ENCODE data around the gene PPFIBP2. TPM values are rescaled to one million over a fixed set of nuclear protein-coding genes. Genes with fewer than 3 reads are reported as not detected.

PPFIBP2 gene
- total RNA-seq, 1 donor from 2014 or later, result 24.1 TPM

DNA sequence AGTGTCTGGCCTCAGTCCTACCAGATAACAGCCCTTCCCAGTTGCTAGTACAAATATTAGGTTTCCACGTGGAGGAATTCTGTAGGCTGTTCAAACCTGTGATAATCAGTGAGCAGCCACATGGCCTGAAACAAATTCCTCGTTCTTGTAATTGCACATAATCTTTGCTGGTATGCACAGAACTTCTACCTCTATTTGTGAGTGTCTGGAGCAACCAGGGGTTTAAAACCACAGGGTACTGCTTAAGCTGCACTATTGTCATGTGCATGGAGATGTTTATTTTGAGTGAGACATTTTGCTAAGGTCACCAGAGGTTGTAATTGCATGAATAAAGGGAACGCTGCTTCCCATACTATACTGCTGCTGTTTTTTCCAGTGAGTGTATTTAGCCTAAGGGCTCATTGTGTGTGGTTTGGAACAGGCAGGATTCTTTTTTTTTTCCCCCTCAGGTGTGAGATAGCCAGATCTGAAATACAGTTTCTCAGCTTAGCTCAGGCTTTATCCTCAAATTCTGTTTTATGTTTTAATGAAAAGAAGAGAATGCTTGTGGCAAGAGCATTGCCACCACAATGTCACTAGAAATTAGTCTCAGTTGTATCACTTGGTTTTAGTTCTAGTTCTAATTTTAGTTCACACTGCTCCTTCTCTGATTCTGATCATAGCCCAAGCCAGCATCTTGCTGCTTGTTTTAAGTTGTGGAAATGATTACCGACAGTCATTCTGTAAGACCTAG, 99.0 kb downstream of the PPFIBP2 start:
- H3K4me3 ChIP-seq, result no peak overlapping the region
- TF ChIP-seq CTCF (IDR thresholded peaks at IDR 0.05), result no peak
- H3K36me3 ChIP-seq, result peaks cover 8% of the 10 kb centered on the region
- no peak overlapping the region for H3K27ac ChIP-seq
- H3K27me3 ChIP-seq (ENCODE audit: low read depth), result no peaks in the 10 kb centered on the region
- H3K4me1 ChIP-seq, result peaks cover 11% of the 10 kb centered on the region
- ATAC-seq (peak; percentile 59 to 89), DNase-seq (no peak)
- intact Hi-C loops (cut with DNase I), result no loop called here
- no peaks in the 10 kb centered on the region for H3K9me3 ChIP-seq

DNA sequence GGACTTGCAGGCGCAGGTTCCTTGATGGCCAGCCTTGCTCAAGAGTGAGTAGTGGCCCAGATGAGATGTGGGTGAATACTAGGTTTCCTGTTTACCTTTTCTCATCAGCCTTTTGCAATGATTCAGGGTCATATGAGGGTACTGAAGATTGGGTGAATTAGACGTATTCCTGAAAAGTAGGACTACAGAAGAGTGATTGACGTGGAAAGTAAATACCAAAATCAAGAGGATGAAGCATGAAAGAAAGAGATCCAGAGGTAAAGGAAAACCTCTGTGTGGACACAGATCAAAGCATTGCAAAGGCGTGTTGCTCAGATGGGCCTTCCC, 99.6 kb downstream of the PPFIBP2 start:
- H3K27me3 ChIP-seq (ENCODE audit: low read depth), result no peaks in the 10 kb centered on the region
- intact Hi-C loops (cut with DNase I), result no loop called here
- H3K36me3 ChIP-seq, result peaks cover 8% of the 10 kb centered on the region
- H3K27ac ChIP-seq, result no peak overlapping the region
- H3K4me1 ChIP-seq, result peaks cover 11% of the 10 kb centered on the region
- ATAC-seq (peak in 1 of 2 donors; percentile 15), DNase-seq (no peak)
- H3K9me3 ChIP-seq, result no peaks in the 10 kb centered on the region
- no peak for TF ChIP-seq CTCF (IDR thresholded peaks at IDR 0.05)
- H3K4me3 ChIP-seq, result no peak overlapping the region

- TF ChIP-seq CTCF (IDR thresholded peaks at IDR 0.05), result no peak
- peaks cover 8% of the 10 kb centered on the region for H3K36me3 ChIP-seq
- no peaks in the 10 kb centered on the region for H3K9me3 ChIP-seq
Observed at GRCh38 chr11:7614656-7615055, 100.9 kb downstream of the PPFIBP2 start.

GRCh38 chr11:7617032-7617431, 103.2 kb downstream of the PPFIBP2 start:
- Histone ChIP-seq H3K4me3 (no peak overlapping the region), H3K36me3 (peaks cover 22% of the 10 kb centered on the region), H3K4me1 (peaks cover 11% of the 10 kb centered on the region), H3K27ac (no peak overlapping the region), H3K9me3 (no peaks in the 10 kb centered on the region), H3K27me3 (ENCODE audit: low read depth) (no peaks in the 10 kb centered on the region)
- no peak for TF ChIP-seq CTCF (IDR thresholded peaks at IDR 0.05)
- ATAC-seq (no peak), DNase-seq (no peak)
- intact Hi-C loops (cut with DNase I), result no loop called here

More at GRCh38 chr11:7614656-7615055, 100.9 kb downstream of the PPFIBP2 start:
- no peak overlapping the region for H3K4me3 ChIP-seq
- no peak overlapping the region for H3K27ac ChIP-seq
- H3K27me3 ChIP-seq (ENCODE audit: low read depth), result no peaks in the 10 kb centered on the region
- H3K4me1 ChIP-seq, result peaks cover 11% of the 10 kb centered on the region
- ATAC-seq, result no peak
- DNase-seq, result no peak
- intact Hi-C loops (cut with DNase I), result no loop called here

- TF ChIP-seq CTCF (IDR thresholded peaks at IDR 0.05), result no peak
- DNase-seq, result no peak
Observed at GRCh38 chr11:7619322-7619721, 105.5 kb downstream of the PPFIBP2 start.

More at GRCh38 chr11:7619322-7619721, 105.5 kb downstream of the PPFIBP2 start:
- intact Hi-C loops (cut with DNase I), result no loop called here
- H3K27ac ChIP-seq, result no peak overlapping the region
- no peaks in the 10 kb centered on the region for H3K4me1 ChIP-seq
- H3K27me3 ChIP-seq (ENCODE audit: low read depth), result no peaks in the 10 kb centered on the region
- H3K4me3 ChIP-seq, result no peak overlapping the region
- no peak for ATAC-seq
- H3K9me3 ChIP-seq, result no peaks in the 10 kb centered on the region
- peaks cover 38% of the 10 kb centered on the region for H3K36me3 ChIP-seq
